GM13977 (cell line): ENCODE measurements around the gene ARSG.

ENCODE experiments used
- DNase-seq: peaks from one replicate; pipeline ENCODE4 v3.0.0; 2012; ENCODE audit warnings: low spot score
- CTCF ChIP-seq: IDR thresholded peaks from 2 replicates; pipeline ENCODE4 v1.5.1; 2012; ENCODE audit warnings: mild to moderate bottlenecking, control low read depth; ENCODE audit not compliant: insufficient read depth; ENCODE audit errors: extremely low read depth, missing control alignments
- in situ Hi-C: fragments of 300-500 bp; cut with MboI; formaldehyde crosslinking; loops from one replicate; pipeline ENCODE4 v1.12.0; 2022; ENCODE audit warnings: low sequenced_read_pairs, low pct_unique_long_range_greater_than_20kb, mixed read lengths, inconsistent platforms; ENCODE audit not compliant: unreplicated experiment

The ARSG gene

GRCh38 chr17:68290955-68291835 is at the start of gene ARSG, which contains the start of gene SLC16A6:
Gene ARSG (plus strand): TSS chr17:68291495. CDS start chr17:68307494, 15,999 bp downstream.
Gene SLC16A6 (minus strand): TSS chr17:68291127. CDS start chr17:68278320, 12,807 bp downstream.
- in situ Hi-C loops, result no loop called here
- no peak for TF ChIP-seq CTCF
- peak; percentile 93 for DNase-seq

- no peak for TF ChIP-seq CTCF
- DNase-seq, result no peak
- in situ Hi-C loops, result no loop called here
Measured at GRCh38 chr17:68246271-68247028, 44.8 kb upstream of the ARSG start.

GRCh38 chr17:68247445-68248198 is 43.7 kb upstream of the ARSG start, which contains the start of gene AMZ2:
Gene AMZ2 (plus strand): TSS chr17:68248043. CDS start chr17:68250188, 2,145 bp downstream.
- in situ Hi-C loops, result no loop called here
- no peak for TF ChIP-seq CTCF
- DNase-seq, result peak; percentile 94

- DNase-seq, result no peak
- in situ Hi-C loops, result no loop called here
- no peak for TF ChIP-seq CTCF
Measured at GRCh38 chr17:68248199-68248825, 43.0 kb upstream of the ARSG start.

- no peak for TF ChIP-seq CTCF
- no peak for DNase-seq
- in situ Hi-C loops, result no loop called here
Measured at GRCh38 chr17:68248891-68249290, 42.4 kb upstream of the ARSG start.
